OCI-M2 (cell line): Measurements from ENCODE around the gene SRGAP3.

Experiments used
- DNase-seq: peaks from one replicate; lab custom pipeline; 2025; ENCODE audit not compliant: unreplicated experiment; lab: John Stamatoyannopoulos, UW

SRGAP3 gene

DNA sequence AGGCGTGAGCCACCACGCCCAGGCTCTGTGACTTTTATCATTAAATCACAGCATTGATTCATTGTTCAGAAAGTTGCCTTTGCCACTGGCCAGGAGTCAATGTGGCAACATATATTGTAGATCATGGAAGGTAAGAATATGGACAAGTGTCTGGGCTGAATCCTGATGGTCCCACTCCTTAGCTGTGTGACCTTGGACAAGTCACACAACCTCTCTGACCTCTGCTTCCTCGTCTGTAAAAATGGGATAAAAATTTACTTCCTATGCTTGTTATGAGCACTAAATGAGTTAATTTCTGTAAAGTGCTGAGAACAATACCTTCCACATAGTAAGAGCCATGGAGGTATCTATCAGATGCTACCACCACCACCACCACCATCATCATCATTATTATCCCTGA is 182.7 kb downstream of the SRGAP3 start:
- DNase-seq = no peak

DNA sequence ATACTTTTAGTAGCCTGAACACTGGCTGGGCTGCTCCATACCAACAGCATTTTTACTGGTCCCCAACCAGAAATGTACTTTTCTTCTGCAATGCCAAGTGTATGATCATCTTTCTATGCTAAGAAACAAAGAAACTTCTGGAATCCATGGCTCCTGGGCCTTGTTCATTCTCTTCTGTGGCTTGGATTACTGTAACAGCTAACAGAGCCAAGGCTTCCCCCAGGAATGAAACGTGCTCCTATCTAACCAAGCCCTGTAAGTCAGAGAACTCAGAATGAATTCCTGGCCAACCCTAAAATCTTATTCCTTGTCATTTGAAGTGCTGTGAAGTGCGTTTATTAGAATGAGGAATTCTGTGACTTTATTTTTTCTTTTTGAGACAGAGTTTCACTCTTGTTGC is 183.3 kb downstream of the SRGAP3 start:
- no peak for DNase-seq

DNA sequence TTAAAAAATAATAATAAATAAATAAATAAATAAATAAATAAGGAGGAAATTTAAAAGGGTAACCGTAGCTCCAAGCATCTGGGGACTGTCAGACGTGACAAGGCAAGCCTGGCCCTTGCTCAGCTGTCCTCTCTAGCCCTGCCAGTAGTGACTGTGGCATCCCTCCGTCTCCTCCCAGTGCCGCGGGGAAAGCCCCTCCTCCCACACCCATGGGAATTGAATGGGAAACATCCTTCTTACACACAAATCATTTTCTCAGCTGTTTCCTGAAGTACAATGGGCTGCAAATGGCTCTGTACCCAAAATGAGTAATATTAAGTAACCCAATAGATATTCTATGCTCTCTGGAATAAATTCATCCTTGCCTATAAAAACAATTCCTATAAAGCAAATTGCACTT is 184.6 kb downstream of the SRGAP3 start:
- DNase-seq = no peak

DNA sequence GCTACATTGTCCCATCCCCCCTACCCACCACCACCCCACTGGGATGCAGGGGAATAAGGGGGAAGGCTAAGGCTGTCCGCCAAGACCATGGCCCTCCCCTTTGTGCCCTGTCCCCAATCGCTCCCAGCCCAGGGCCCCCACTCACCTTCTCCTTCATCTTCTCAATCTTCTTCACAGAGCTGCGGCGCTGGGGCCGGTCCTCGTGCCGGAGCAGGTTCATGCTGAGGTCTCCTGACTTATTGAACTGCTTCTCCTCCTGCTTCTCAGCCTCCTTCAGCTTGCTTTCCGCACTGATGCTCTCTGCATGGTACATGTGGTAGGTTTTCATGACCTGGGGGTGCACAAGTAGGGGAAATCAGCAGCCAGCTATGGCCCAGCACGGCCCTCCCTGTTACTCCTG is 185.2 kb downstream of the SRGAP3 start:
- no peak for DNase-seq

DNA sequence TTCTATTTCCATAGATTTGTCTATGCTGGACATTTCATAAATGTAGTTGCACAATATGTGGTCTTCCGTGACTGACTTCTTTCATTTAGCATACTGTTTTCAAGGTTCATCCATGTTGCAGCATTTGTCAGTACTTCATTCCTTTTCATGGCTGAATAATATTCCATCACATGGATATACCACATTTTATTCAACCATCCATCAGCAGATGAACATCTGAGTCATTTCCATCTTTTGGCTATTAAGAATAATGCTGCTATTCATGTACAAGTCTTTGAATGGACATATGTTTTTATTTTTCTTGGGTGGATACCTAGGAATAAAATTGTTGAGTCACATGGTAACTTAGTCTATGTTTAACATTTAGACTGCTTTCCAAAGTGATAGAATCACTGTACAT is 186.9 kb downstream of the SRGAP3 start:
- DNase-seq = no peak

DNA sequence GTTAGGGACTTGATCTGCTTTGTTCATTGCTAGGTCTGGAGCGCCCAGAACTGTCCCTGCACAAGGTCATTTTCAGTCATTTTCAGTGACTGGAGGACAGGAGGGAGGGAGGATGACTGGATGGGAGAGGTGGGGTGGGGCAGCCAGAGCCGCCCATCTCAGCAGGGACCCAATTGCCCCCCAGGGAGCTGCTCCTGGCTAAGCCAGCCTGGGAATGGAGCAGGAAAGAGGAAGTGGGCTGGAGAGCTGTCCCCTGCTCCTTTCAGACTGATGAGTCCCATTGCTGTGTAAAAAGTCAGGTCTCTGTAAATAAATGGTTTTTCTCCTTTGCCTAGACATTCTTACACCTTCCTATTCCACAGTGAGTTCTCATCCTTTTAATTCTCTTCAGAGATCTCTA is 187.8 kb downstream of the SRGAP3 start:
- DNase-seq = no peak

DNA sequence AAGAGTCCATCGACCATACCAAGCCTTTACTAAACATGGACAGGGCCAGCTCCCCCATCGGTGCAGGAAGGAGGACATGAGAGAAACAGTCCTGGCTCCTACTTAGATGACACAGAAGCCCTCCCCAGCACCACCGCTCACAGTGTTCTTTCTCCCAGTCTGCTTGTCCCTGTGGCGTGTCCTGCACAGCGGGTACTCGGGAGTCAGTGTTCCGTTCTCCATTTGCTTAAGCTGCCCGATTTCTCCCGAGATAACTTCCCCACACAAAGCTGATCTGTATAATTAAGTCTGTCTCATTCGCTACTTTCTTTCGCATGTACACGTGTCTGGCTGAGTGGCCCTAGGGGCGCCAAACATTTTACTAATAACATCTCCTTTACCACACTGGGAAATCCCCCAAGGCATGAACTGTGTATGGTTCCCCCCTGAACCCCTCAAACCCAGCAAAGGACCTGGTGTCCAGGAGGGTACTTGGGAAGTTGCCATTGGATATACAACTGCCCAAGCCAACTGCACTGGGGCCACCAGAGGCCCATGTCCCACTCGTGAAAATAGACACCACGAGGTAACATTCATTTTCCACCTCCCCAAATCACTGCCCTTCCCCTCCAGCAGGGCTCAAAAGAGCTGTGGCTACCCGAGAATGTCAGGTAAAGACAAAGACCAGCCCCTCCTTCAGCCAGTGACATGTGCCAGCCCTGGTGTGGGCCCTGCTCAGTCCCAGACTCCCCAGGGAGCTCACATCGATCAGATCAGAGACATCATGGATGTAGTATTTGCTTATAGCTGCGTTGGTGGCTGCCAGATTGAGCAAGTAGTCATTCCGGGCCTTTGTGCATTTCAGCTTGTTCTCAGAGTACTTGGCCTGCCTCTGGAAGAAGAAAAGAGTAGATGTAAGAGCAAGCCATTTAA is 189.7 kb downstream of the SRGAP3 start:
- DNase-seq = no peak

DNA sequence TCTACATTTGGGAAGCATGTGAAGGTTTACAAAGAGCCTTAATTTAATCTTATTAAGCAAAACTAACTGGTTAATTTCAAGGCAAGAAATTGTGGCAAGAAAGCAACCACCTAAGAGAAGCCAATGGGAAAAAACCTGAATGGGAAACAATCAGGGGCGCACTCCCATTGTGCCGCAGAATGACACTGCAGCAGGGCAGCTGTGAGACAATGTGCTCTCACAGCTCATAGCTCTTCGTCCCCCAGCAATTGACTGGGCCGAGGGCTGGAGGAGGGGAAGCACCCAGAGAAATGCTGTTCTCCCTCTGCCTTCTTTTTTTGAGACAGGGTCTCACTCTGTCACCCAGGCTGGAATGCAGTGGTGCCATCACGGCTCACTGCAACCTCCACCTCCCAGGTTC is 192.9 kb downstream of the SRGAP3 start:
- DNase-seq = no peak

DNA sequence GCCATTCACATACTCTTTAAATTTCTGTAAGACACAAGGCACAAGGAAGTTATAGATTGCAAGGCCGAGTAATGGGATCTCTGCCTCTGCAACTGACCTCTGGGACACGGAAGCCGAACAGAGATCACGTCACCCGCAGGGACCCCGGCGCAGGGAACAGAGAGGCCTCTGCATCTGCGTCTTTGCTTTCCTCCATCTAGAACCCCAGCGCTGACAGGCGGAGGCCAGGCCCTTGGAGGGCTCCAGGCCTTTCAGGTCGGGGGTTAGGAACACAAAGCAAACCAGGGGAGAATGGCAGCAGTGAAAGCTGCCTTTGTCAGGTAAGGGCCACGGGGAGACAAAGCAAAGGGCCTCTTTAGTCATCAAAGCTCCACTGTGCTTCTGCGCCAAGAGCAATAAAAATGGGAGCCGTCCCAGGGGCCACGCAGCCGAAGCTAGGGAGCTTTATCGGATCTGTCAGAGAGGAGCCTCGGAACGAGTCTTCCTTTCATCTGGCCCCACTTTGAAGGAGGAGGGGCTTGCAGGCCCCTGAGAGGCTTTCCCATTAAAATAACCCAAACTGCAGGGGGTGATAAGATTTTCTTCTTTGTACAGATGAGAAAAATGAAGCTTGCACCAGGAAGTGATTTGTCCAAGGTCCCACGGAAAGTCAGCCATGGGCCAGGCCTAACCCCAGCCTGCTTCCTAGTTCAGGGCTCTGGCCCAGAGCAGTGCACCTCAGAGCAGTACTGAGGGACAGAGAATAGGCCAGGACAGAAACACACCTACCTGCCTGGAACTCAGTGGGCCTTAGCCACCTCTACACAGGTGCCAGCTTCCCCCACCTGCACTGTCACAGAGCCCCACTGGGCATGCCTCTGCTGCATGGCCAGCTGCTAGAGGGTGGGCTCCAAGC is 201.7 kb downstream of the SRGAP3 start:
- no peak for DNase-seq

DNA sequence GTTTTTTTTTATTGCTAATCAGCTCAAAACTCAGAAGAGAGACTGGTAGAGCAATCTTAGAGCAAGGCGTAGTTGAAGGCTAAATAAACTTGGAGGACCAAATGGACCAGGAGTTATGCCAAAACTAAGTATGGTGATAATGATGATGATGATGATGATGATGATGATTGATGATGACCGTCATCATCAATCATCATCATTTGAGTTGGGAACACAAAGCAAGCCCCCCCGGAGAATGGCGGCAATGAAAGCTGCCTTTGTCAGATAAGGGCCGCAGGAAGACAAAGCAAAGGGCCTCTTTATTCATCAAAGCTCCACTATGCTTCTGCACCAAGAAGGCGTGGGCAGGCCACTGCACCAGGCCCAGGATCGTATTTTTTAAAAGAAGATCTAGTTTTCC is 204.1 kb downstream of the SRGAP3 start:
- no peak for DNase-seq

DNA sequence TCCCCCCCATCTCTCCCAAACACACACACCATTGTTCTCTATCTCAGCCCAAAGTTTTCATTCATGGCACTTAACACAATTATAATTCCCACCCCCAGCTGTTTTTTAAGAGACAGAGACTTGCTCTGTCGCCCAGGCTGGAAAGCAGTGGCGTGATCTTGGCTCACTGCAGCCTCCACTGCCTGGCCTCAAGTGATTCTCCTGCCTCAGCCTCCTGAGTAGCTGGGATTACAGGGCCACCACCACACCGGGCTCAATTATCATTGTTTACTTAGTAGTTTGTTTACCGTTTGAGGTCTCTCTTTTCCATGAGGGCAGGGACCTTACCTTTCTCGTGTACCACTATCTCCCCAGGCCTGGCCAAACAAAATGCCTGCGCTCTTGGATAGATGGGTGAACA is 206.4 kb downstream of the SRGAP3 start:
- no peak for DNase-seq

DNA sequence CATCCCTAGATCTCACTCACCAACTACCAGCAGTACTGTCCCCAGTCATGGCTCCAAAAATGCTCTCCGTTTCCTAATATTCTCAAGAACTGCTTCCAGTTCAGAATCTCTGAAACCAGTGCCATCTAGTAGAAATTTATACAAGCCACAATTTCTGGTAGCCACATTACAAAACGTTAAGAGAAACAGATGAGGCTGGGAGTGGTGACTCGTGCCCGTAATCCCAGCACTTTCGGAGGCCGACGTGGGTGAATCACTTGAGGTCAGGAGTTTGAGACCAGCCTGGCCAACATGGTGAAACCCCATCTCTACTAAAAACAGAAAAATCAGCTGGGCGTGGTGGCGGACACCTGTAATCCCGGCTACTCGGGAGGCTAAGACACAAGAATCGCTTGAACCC is 207.8 kb downstream of the SRGAP3 start:
- no peak for DNase-seq

DNA sequence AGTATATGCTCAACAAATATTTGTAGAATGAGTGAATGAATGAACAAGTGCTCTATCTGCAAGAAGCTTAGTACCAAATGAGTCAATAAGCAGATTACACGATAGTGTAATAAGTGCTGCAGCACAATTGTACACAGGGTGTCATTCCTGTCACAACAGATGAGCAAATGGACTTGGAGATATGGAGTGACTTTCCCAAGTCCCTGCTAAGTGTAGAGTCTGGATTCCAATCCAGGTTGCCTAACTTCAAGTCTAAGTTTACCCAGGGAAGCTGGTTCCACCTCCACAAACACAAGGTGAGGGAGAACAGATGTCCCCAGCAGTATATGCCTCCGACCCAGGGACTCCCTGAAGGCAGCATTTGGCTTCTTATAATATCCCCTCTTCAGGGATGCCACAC is 208.4 kb downstream of the SRGAP3 start:
- no peak for DNase-seq

DNA sequence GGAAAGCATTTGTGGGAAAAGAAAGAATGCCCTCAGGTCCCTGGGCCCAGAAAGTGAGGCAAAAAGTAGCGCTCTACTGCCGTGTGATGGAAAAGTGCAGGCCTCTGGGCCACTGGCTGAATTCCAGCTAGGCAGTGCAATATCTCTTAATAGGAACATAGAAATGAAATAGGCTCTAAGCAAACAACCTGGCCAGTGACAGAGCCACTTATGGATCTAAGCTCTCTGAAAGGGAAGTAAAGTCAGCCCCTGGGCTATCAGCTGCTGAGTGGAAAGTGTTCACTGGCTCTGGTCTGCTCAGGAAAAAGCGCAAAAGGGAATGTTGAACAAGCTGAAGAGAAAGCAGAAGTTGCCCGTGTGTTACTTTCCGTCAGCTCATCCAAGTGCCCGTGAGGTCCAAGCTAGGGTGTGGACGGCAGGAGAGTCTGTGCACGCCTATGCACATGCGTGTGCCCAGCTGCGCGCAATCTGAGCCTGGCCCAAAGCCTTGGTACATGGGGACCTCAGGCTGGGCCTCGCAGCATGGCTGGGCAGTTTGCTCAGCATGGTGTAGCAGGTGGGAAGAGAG is 212.2 kb downstream of the SRGAP3 start:
- no peak for DNase-seq

DNA sequence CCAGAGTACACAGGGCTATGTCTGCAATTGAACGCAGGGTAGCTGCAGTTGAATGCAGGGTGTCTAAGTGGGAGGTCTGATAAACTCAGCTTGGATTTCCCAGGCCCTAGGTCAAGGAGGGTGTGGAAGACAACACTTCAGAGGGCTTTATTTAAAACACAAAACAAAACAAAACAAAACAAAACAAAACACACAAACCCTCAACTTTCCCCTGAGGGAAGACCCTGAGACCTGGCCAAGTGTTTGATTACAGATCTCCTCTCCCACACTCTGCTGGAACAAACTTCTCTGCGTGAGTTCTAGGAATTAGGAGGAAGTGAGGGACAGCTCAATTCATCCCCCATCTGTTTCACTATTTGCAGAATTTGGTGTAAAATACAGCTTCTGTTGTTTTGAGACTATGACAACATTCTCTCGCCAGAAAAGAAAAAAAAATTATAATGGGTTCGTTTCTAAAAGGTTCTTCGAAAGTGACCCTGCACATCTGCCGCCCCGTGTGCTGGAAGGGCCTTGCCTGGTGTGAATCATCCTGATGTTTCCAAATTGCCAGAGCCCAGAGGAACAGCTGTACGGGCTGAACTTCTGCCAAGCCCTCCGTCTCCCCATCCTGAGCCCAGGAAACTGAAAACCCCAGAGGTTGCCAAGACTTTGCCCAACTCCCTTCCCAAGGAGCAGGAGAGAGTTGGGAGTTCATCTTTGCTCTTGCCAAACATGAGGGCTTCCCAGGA is 212.9 kb downstream of the SRGAP3 start:
- no peak for DNase-seq

DNA sequence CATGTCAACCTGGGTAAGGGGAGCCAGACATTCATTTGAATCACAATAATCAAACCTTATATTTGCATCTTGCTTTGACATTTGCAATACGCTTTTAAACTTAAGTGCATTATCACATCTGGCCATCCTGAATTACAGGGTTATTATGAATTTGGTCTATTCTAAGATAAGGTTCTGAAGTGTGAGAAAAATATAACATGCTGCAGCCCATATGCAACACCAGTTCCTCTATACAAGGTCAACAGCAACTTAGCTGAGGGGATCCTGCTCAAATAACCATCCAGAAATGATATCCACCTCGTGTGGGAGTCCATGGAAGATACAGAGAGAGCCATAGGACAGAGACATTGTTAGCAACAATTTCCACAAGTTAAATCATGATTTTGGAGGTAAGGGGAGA is 213.5 kb downstream of the SRGAP3 start:
- no peak for DNase-seq

DNA sequence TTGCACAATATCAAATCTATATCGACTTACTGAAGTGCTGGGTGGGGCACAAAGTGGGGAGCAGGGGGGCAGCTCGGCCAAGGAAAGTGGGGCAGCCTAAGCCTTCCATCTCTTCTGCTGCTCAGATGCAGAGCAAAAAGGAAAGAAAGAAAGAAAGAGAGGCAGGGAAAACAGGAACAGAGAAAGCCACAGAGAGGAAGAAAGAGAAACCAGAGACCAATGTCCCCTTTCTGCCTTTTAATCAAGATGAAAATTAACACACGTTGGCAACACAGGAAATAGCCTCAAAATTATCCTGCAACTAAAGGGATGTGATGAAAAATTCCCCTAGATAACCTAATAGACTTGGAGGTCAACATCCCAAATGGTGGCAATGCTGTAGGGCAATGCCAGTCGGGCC is 214.0 kb downstream of the SRGAP3 start:
- DNase-seq = no peak

DNA sequence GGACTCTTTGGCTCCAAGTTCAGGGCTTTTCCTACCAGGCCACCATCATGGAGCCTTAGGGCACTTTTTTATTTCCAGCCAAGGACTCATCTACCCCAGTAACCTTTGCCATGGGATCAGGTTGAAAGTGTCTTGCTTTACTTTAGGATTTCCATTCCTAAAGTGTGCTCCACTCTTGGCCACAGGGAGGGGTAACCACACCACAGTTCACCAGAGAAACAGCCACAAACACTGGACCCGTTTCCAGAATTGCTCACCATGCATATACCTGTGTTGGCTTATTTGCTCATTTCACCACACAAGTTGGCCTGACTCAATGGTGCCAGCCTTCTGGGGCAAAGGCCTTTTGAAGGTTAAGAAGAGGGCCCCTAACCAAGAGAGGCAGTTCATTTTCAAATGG is 215.6 kb downstream of the SRGAP3 start:
- DNase-seq = no peak

DNA sequence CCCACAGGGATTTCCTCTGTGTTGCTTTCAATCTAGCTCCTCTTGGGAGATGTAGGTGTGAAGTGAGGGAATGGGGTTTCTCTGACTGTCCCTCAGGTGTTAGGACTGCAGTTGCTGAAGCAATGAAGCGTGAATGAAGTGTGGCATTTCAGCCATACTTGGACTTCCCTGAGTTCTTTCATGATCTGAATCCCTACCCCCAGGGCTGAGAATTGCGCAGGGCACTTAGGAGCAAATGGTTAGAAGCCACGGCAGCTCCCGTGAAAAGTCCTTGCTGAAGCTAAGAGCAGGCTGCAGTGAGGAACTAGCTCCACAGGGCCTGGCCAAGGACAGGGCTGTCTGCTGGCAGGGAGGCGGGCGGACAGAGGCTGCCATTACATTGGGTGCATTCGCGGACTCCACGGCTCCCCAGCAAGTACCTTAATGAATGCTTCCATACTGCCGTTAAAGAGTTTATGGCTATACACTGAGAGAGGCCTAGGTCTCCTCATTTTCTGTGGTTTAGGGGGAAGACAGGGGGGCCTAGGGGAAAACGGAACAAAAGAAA is 217.1 kb downstream of the SRGAP3 start:
- DNase-seq = no peak

DNA sequence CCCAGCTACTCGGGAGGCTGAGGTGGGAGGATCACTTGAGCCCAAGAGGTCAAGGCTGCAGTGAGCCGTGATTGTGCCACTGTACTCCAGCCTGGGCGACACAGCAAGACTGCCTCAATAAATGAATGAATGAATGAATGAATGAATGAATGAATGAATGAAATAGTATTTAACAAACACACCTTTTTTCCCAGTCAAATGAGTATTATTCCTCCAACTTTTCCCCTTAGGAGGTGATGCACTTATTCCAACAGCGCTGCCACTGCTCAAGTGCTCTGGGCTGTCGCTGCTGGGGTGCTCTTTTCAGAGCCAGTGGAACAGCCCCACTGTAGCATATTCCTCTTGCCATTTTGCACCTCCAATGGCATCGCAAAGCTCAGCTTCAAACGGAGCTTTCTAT is 219.4 kb downstream of the SRGAP3 start:
- DNase-seq = no peak

DNA sequence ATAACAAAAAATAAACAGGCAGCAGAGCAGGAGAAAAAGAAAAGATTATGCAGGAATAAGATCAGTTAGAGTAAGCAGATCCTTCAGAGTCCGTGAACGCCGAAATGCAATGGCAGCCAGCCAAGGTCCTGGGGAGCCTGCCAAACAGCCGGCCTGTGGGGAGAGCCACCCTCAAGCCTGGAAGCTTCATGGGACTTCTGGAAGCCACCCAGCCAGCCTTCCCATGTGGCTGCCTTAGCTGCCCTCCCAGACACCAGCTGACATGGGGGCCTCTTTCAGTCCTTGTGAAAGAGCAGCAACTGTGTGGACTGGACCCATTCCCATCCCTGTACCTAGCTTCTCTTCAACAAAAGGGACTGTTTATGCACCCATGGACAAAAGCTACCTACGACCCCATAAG is 221.3 kb downstream of the SRGAP3 start:
- DNase-seq = no peak
